Parathyroid adenoma (tissue), 2 donors: Measurements from ENCODE around the gene CSRNP2.

Experiments used
- H2AFZ ChIP-seq: fragments of 300-600 bp; sonication (generic); one replicate; pipeline ENCODE4 v1.7.0; 2017; ENCODE audit warnings: antibody characterized with exemption, mild to moderate bottlenecking
- H3K27ac ChIP-seq: fragments of 300-600 bp; sonication (generic); one replicate; pipeline ENCODE4 v1.7.0; 2017
- H3K27me3 ChIP-seq: fragments of 300-600 bp; sonication (generic); one replicate; pipeline ENCODE4 v1.7.0; 2017; ENCODE audit warnings: low read length; ENCODE audit not compliant: control insufficient read depth, insufficient read depth
- H3K36me3 ChIP-seq: fragments of 300-600 bp; sonication (generic); one replicate; pipeline ENCODE4 v1.7.0; 2017; ENCODE audit warnings: low read length; ENCODE audit not compliant: control insufficient read depth, insufficient read depth
- H3K4me1 ChIP-seq: fragments of 300-600 bp; sonication (generic); one replicate; pipeline ENCODE4 v1.7.0; 2017; ENCODE audit warnings: control low read depth
- H3K4me2 ChIP-seq: fragments of 300-600 bp; sonication (generic); one replicate; pipeline ENCODE4 v1.7.0; 2017; ENCODE audit warnings: low read length
- H3K4me3 ChIP-seq: fragments of 300-600 bp; sonication (generic); one replicate; pipeline ENCODE4 v1.7.0; 2017; ENCODE audit warnings: low read depth, low read length
- H3K79me2 ChIP-seq: fragments of 300-600 bp; sonication (generic); one replicate; pipeline ENCODE4 v1.7.0; 2017; ENCODE audit warnings: control low read depth
- H3K9ac ChIP-seq: fragments of 300-600 bp; sonication (generic); one replicate; pipeline ENCODE4 v1.7.0; 2017; ENCODE audit warnings: mild to moderate bottlenecking
- H3K9me3 ChIP-seq: fragments of 300-600 bp; sonication (generic); one replicate; pipeline ENCODE4 v1.7.0; 2017; ENCODE audit warnings: low read length; ENCODE audit not compliant: control insufficient read depth
- CTCF ChIP-seq: fragments of 300-600 bp; sonication (generic); IDR thresholded peaks from one replicate; pipeline ENCODE4 v1.7.0; 2017; ENCODE audit warnings: antibody characterized with exemption, mild to moderate bottlenecking
- donor health status: primary hyperparathyroidism.

Gene CSRNP2

GRCh38 chr12:51021694-51022093 lies 61.7 kb downstream of the CSRNP2 start:
- H3K27me3 ChIP-seq, result no peaks in the 10 kb centered on the region
- peaks cover 68% of the 10 kb centered on the region for H3K79me2 ChIP-seq
- H3K4me1 ChIP-seq, result peaks cover 9% of the 10 kb centered on the region
- H3K9me3 ChIP-seq, result no peaks in the 10 kb centered on the region
- TF ChIP-seq CTCF, result no peak
- no peak overlapping the region for H3K4me3 ChIP-seq
- no peak overlapping the region for H3K27ac ChIP-seq
- H3K9ac ChIP-seq, result no peak overlapping the region
- no peak overlapping the region for H3K4me2 ChIP-seq
- no peak overlapping the region for H2AFZ ChIP-seq
- H3K36me3 ChIP-seq, result no peaks in the 10 kb centered on the region

GRCh38 chr12:51020448-51021182 lies 62.8 kb downstream of the CSRNP2 start:
- no peak overlapping the region for H3K27ac ChIP-seq
- no peak overlapping the region for H3K9ac ChIP-seq

GRCh38 chr12:51019927-51020326 lies 63.5 kb downstream of the CSRNP2 start:
- Histone ChIP-seq H3K27me3 (no peaks in the 10 kb centered on the region), H3K79me2 (peaks cover 77% of the 10 kb centered on the region), H3K27ac (no peak overlapping the region), H3K9me3 (no peaks in the 10 kb centered on the region), H3K9ac (no peak overlapping the region), H3K4me1 (peaks cover 9% of the 10 kb centered on the region), H3K4me3 (no peak overlapping the region), H2AFZ (no peak overlapping the region), H3K36me3 (no peaks in the 10 kb centered on the region), H3K4me2 (no peak overlapping the region)
- no peak for TF ChIP-seq CTCF

More at GRCh38 chr12:51020448-51021182, 62.8 kb downstream of the CSRNP2 start:
- Histone ChIP-seq H2AFZ (no peak overlapping the region), H3K4me3 (no peak overlapping the region), H3K4me2 (no peak overlapping the region), H3K4me1 (peaks cover 9% of the 10 kb centered on the region), H3K36me3 (no peaks in the 10 kb centered on the region), H3K79me2 (peaks cover 76% of the 10 kb centered on the region), H3K9me3 (no peaks in the 10 kb centered on the region), H3K27me3 (no peaks in the 10 kb centered on the region)
- no peak for TF ChIP-seq CTCF

GRCh38 chr12:51018956-51019355 lies 64.4 kb downstream of the CSRNP2 start:
- no peaks in the 10 kb centered on the region for H3K27me3 ChIP-seq
- no peak overlapping the region for H3K27ac ChIP-seq

More at GRCh38 chr12:51018956-51019355, 64.4 kb downstream of the CSRNP2 start:
- H3K4me1 ChIP-seq, result peaks cover 5% of the 10 kb centered on the region
- H2AFZ ChIP-seq, result no peak overlapping the region
- no peak for TF ChIP-seq CTCF
- H3K4me2 ChIP-seq, result no peak overlapping the region
- H3K9me3 ChIP-seq, result no peaks in the 10 kb centered on the region
- H3K36me3 ChIP-seq, result no peaks in the 10 kb centered on the region
- H3K4me3 ChIP-seq, result no peak overlapping the region
- H3K79me2 ChIP-seq, result peaks cover 81% of the 10 kb centered on the region
- H3K9ac ChIP-seq, result no peak overlapping the region
